K562 (cell line): ENCODE results near the gene CCNL1. TPM values are rescaled to one million over a fixed set of nuclear protein-coding genes. Genes with fewer than 3 reads are reported as not detected.

ENCODE experiments used
- ATAC-seq: fragments of 200-7000 bp; cut with Tn5 transposase; 3 replicates; pipeline ENCODE4 v1.9.1; 2020; ENCODE audit warnings: moderate library complexity
- BruUV-seq: library from RNA; stranded (reverse); fragments of 400-500 nt; replicated peaks from 2 replicates; lab custom pipeline; 2021; lab: Mats Ljungman, UMichigan
- CTCF ChIA-PET: fragments of 300-600 bp; formaldehyde crosslinking; extraction: SDS; loops from one replicate; lab custom pipeline; 2021; ENCODE audit warnings: low intra/inter-chr PET ratio; lab: Yijun Ruan, JAX
- POLR2A ChIA-PET: fragments of 300-600, 350-650 bp; sonication (Branson Sonifier 250); formaldehyde crosslinking; extraction: SDS; loops from one replicate; lab custom pipeline; 2021; ENCODE audit warnings: antibody characterized with exemption, inconsistent platforms; lab: Yijun Ruan, JAX
- DNase-seq, 4 experiments: peaks; one replicate each; pipeline versions ENCODE4 v3.0.0 to v3.0.0-alpha.2; 2011 to 2018; ENCODE audit warnings: low spot score in 3 of 4, mixed read lengths in 3 of 4; ENCODE audit errors: extremely low read depth in 1 of 4
- FAIRE-seq: peaks from 2 replicates; lab custom pipeline; 2011; peaks lifted over from hg19 to GRCh38; lab: Jason Lieb, UNC
- H2AFZ ChIP-seq: 2 replicates; pipeline ENCODE4 v1.6.0; 2011; ENCODE audit warnings: low read depth, low read length, control low read depth, inconsistent platforms
- H3K27ac ChIP-seq: fragments of 200-600 bp; 3 replicates; pipeline ENCODE4 v1.8.0; 2011; ENCODE audit warnings: low read depth, mild to moderate bottlenecking, control low read depth, inconsistent platforms, low read length, moderate library complexity, mixed read lengths; ENCODE audit errors: extremely low read depth
- H3K27me3 ChIP-seq, 2 experiments: fragments of 300-600 bp in 1 of 2; 2 replicates in 1 of 2; 3 replicates in 1 of 2; pipeline versions ENCODE4 v1.6.0 to v1.8.0; 2011; ENCODE audit warnings: inconsistent platforms in 2 of 2, low read length in 2 of 2, mild to moderate bottlenecking in 1 of 2, mixed read lengths in 1 of 2, moderate library complexity in 1 of 2; ENCODE audit not compliant: control insufficient read depth in 2 of 2, insufficient read depth in 2 of 2
- H3K36me3 ChIP-seq: fragments of 300-600 bp; 3 replicates; pipeline ENCODE4 v1.8.0; 2011; ENCODE audit warnings: mild to moderate bottlenecking, low read length, inconsistent platforms; ENCODE audit not compliant: control insufficient read depth, insufficient read depth
- H3K4me1 ChIP-seq, 2 experiments: fragments of 200-600 bp in 1 of 2; replicated peaks in 1 of 2; 2 replicates in 1 of 2; 3 replicates in 1 of 2; pipeline versions ENCODE4 v1.5.1 to v1.8.0; 2011; ENCODE audit warnings: inconsistent platforms in 2 of 2, low read length in 2 of 2, mild to moderate bottlenecking in 1 of 2, mixed read lengths in 1 of 2, moderate library complexity in 1 of 2; ENCODE audit not compliant: control insufficient read depth in 2 of 2, insufficient read depth in 2 of 2
- H3K4me2 ChIP-seq: 2 replicates; pipeline ENCODE4 v1.6.1; 2011; ENCODE audit warnings: low read length, control low read depth, inconsistent platforms, mixed read lengths; ENCODE audit not compliant: insufficient read depth
- H3K4me3 ChIP-seq: fragments of 200-600 bp; sonication (generic), shearing (Covaris generic); 2 replicates; pipeline ENCODE4 v1.5.1; 2016; ENCODE audit warnings: control low read depth, inconsistent platforms
- H3K79me2 ChIP-seq: fragments of 200-600 bp; 3 replicates; pipeline ENCODE4 v1.8.0; 2011; ENCODE audit warnings: low read length, inconsistent platforms; ENCODE audit not compliant: control insufficient read depth, insufficient read depth
- H3K9ac ChIP-seq, 2 experiments: 2 replicates each; pipeline versions ENCODE4 v1.6.0 to v1.6.1; 2011; ENCODE audit warnings: low read depth in 2 of 2, low read length in 2 of 2, control low read depth in 1 of 2, inconsistent platforms in 1 of 2, mild to moderate bottlenecking in 1 of 2, mixed read lengths in 1 of 2; ENCODE audit not compliant: insufficient read depth in 1 of 2
- H3K9me1 ChIP-seq: one replicate; pipeline ENCODE4 v1.6.0; 2011; ENCODE audit warnings: inconsistent platforms, mild to moderate bottlenecking, low read length, moderate library complexity; ENCODE audit not compliant: control insufficient read depth, insufficient read depth
- H3K9me3 ChIP-seq: replicated peaks from 2 replicates; pipeline ENCODE4 v1.5.1; 2011; ENCODE audit warnings: low read depth, low read length, inconsistent platforms; ENCODE audit not compliant: control insufficient read depth, insufficient read depth
- H4K20me1 ChIP-seq: replicated peaks from 2 replicates; pipeline ENCODE4 v1.6.1; 2011; ENCODE audit warnings: low read length, inconsistent platforms, mixed read lengths; ENCODE audit not compliant: control insufficient read depth, insufficient read depth
- CREBBP ChIP-seq: IDR thresholded peaks from one replicate; pipeline ENCODE4 v1.6.1; 2012; ENCODE audit warnings: low read depth, mild to moderate bottlenecking, control low read depth, inconsistent platforms, low read length
- FOXP1 ChIP-seq: sonication (generic); formaldehyde crosslinking; IDR thresholded peaks from 2 replicates; pipeline ENCODE4 v1.8.0; 2022; ENCODE audit warnings: mild to moderate bottlenecking, missing genetic modification reagents
- HLTF ChIP-seq: fragments of 450-650 bp; IDR thresholded peaks from 2 replicates; pipeline ENCODE4 v1.6.1; 2016
- NFE2L1 ChIP-seq: fragments of 450-650 bp; IDR thresholded peaks from 2 replicates; pipeline ENCODE4 v1.6.1; 2016; ENCODE audit warnings: missing genetic modification characterization, low read depth, mild to moderate bottlenecking, missing compliant biosample characterization, moderate library complexity, borderline replicate concordance
- PCBP2 ChIP-seq: fragments of 200-400 bp; formaldehyde crosslinking; IDR thresholded peaks from 2 replicates; pipeline ENCODE4 v1.6.1; 2018; ENCODE audit warnings: low read length, low read depth, mild to moderate bottlenecking, moderate library complexity; ENCODE audit not compliant: poor library complexity, severe bottlenecking
- PRMT5 ChIP-seq: sonication (generic); formaldehyde crosslinking; IDR thresholded peaks from 2 replicates; pipeline ENCODE4 v1.5.0; 2020; ENCODE audit warnings: missing genetic modification reagents
- SMC3 ChIP-seq: conservative IDR thresholded peaks from 2 replicates; pipeline ENCODE4 v1.6.1; 2011; ENCODE audit warnings: low read depth, low read length, improper control_type of control experiment; ENCODE audit not compliant: insufficient read depth
- ZBTB17 ChIP-seq: fragments of 450-650 bp; formaldehyde crosslinking; IDR thresholded peaks from 2 replicates; pipeline ENCODE4 v1.4.0; 2020; ENCODE audit warnings: mild to moderate bottlenecking
- WGBS: fragments of 100-300 bp; shearing (Covaris generic); methylation state at CpG from one replicate; pipeline ENCODE4 v1.1.6; 2016; ENCODE audit warnings: low coverage, mixed read lengths; ENCODE audit not compliant: insufficient coverage; ENCODE audit errors: missing lambda C conversion rate; 5-methylcytosine and 5-hydroxymethylcytosine counted together
- in situ Hi-C: fragments of 300-500 bp; cut with MboI; formaldehyde crosslinking; loops from 4 replicates; pipeline ENCODE4 v1.15.0; 2018; ENCODE audit warnings: inconsistent platforms, mixed read lengths
- intact Hi-C: fragments of 100-400 bp; cut with micrococcal nuclease; formaldehyde crosslinking; loops from 2 replicates; pipeline ENCODE4 v1.14.2; 2022
- polyA plus RNA-seq, 8 experiments: library from polyadenylated mRNA; depleted of rRNA in 4 of 8; stranded (reverse) in 5 of 8; unstranded in 3 of 8; fragments of >200 nt; fragmentation: Nextera tagmentation in 2 of 8; fragmentation: Illumina TruSeq in 1 of 8; extraction: Ambion mirVana in 2 of 8; extraction: Trizol in 1 of 8; gene quantifications; 2 replicates each; pipeline versions ENCODE4 v1.2.1 to v1.2.3, GENCODE V29; 2011 to 2014; ENCODE audit warnings: inconsistent platforms in 1 of 8, missing spikeins in 1 of 8
- total RNA-seq, 7 experiments: library from RNA; depleted of rRNA in 6 of 7; stranded (reverse); fragments of >200 nt in 6 of 7; fragmentation: Illumina TruSeq in 2 of 7; extraction: Trizol in 2 of 7; gene quantifications; 2 replicates each; pipeline versions ENCODE4 v1.2.1 to v1.2.3, GENCODE V29; 2011 to 2021; ENCODE audit warnings: low replicate concordance in 1 of 7
- TF ChIP-seq, protein P1 (sequence below): IDR thresholded peaks from 3 replicates; pipeline ENCODE4 v1.6.1; 2011; ENCODE audit warnings: borderline replicate concordance, mild to moderate bottlenecking; ENCODE audit not compliant: insufficient read length, insufficient read depth
- TF ChIP-seq, protein P2 (sequence below): fragments of 450-650 bp; formaldehyde crosslinking; IDR thresholded peaks from 2 replicates; pipeline ENCODE4 v1.4.0; 2020; ENCODE audit warnings: mild to moderate bottlenecking, moderate library complexity
- TF ChIP-seq, protein P3 (sequence below), 2 experiments: fragments of 450-650 bp in 1 of 2; IDR thresholded peaks; 2 replicates each; pipeline ENCODE4 v1.6.1; 2011 to 2017; ENCODE audit warnings: low read depth in 2 of 2, antibody characterized with exemption in 1 of 2, borderline replicate concordance in 1 of 2, low read length in 1 of 2, mild to moderate bottlenecking in 1 of 2, mixed read lengths in 1 of 2; ENCODE audit not compliant: control insufficient read depth in 1 of 2
- TF ChIP-seq, protein P4 (sequence below), 3 experiments: IDR thresholded peaks in 2 of 3; conservative IDR thresholded peaks in 1 of 3; 2 replicates each; pipeline ENCODE4 v1.5.1; 2011 to 2012; ENCODE audit warnings: low read length in 3 of 3, mild to moderate bottlenecking in 3 of 3, control low read depth in 2 of 3, improper control_type of control experiment in 1 of 3, inconsistent platforms in 1 of 3, low read depth in 1 of 3, mixed read lengths in 1 of 3, moderate library complexity in 1 of 3; ENCODE audit not compliant: insufficient read depth in 2 of 3

CCNL1 gene
- total and polyA plus RNA-seq, 9 of the 15 experiments (the other 6 are each of a cell fraction or from before 2014, with no cell fraction given), result 16.1 to 186 (median 132) TPM

DNA sequence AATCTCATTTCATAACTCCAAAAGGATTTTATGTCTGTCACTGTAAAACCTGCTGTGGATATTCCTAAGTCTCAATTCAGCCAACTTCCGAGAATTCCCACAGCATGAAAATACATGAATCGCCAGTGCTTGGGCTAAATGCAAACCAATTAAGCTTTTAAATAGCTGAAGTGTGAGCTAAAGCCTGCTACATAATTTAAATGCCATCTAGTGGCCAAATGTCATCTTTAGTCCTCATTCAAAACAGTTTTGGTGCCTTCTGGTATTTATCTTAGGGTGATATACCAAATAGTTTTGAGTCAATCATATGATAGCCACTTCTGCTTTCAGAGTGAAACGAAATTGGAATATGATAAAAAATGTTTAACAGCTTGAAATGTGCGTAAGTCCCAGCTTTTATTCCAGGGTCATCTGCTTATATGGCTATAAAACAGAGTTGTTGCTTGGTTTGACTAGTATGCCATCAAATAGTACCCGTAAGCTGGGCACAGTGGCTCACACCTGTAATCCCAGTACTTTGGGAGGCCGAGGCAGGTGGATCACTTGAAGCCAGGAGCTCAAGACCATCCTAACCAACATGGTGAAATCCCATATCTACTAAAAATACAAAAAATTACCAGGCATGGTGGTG is 41.8 kb upstream of the CCNL1 start:
- Histone ChIP-seq H4K20me1 (no peaks in the 10 kb centered on the region), H3K27me3 (peaks cover 0 to 7% of the 10 kb centered on the region in 2 experiments; a peak in 2 of 5 replicates), H3K27ac (no peak overlapping the region), H3K79me2 (no peaks in the 10 kb centered on the region), H3K9me3 (no peaks in the 10 kb centered on the region), H3K9ac (no peak overlapping the region), H3K4me3 (no peak overlapping the region), H3K4me2 (no peak overlapping the region), H3K9me1 (no peaks in the 10 kb centered on the region), H2AFZ (peak overlapping the region; percentile 48), H3K36me3 (no peaks in the 10 kb centered on the region), H3K4me1 (no peaks in the 10 kb centered on the region)
- DNase-seq, result peak; percentile 40 to 55 (median 50)
- peak; percentile 90 for ATAC-seq
- intact Hi-C loops (loop anchor here (1.0 to 10.0 kb wide), 2 partner anchors 41 to 1047 kb away; partner anchors contain the start of gene CCNL1), in situ Hi-C loops (no loop called here)
- CTCF ChIA-PET, result interaction anchor here (1.1 to 1.4 kb wide), 6 partner anchors 38 to 1207 kb away, joined by 3 to 7 read pairs (median 4); no protein-coding TSS in a partner anchor
- peak; percentile 35 for FAIRE-seq
- POLR2A ChIA-PET, result interaction anchor here (0.6 to 3.0 kb wide), 8 partner anchors 10 to 55 kb away, joined by 3 to 17 read pairs (median 4); partner anchors contain the start of gene CCNL1
- WGBS, result 7% methylated on average over 6 of the region's 6 CpGs
- BruUV-seq, result no TSS peak
- TF ChIP-seq HLTF (no peak), ZBTB17 (no peak), FOXP1 (no peak), PCBP2 (no peak), PRMT5 (CRISPR knock-in tag) (no peak), SMC3 (0 out of 2 replicates have a peak, but pooled peaks have one; percentile 33), CREBBP (no peak), NFE2L1 (no peak)
- TF ChIP-seq, protein P1, sequence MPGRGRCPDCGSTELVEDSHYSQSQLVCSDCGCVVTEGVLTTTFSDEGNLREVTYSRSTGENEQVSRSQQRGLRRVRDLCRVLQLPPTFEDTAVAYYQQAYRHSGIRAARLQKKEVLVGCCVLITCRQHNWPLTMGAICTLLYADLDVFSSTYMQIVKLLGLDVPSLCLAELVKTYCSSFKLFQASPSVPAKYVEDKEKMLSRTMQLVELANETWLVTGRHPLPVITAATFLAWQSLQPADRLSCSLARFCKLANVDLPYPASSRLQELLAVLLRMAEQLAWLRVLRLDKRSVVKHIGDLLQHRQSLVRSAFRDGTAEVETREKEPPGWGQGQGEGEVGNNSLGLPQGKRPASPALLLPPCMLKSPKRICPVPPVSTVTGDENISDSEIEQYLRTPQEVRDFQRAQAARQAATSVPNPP, result no peak
- TF ChIP-seq, protein P2, sequence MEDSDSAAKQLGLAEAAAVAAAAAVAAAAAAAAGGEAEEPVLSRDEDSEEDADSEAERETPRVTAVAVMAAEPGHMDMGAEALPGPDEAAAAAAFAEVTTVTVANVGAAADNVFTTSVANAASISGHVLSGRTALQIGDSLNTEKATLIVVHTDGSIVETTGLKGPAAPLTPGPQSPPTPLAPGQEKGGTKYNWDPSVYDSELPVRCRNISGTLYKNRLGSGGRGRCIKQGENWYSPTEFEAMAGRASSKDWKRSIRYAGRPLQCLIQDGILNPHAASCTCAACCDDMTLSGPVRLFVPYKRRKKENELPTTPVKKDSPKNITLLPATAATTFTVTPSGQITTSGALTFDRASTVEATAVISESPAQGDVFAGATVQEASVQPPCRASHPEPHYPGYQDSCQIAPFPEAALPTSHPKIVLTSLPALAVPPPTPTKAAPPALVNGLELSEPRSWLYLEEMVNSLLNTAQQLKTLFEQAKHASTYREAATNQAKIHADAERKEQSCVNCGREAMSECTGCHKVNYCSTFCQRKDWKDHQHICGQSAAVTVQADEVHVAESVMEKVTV (CRISPR knock-in tag), result peak; percentile 58
- TF ChIP-seq, protein P3, sequence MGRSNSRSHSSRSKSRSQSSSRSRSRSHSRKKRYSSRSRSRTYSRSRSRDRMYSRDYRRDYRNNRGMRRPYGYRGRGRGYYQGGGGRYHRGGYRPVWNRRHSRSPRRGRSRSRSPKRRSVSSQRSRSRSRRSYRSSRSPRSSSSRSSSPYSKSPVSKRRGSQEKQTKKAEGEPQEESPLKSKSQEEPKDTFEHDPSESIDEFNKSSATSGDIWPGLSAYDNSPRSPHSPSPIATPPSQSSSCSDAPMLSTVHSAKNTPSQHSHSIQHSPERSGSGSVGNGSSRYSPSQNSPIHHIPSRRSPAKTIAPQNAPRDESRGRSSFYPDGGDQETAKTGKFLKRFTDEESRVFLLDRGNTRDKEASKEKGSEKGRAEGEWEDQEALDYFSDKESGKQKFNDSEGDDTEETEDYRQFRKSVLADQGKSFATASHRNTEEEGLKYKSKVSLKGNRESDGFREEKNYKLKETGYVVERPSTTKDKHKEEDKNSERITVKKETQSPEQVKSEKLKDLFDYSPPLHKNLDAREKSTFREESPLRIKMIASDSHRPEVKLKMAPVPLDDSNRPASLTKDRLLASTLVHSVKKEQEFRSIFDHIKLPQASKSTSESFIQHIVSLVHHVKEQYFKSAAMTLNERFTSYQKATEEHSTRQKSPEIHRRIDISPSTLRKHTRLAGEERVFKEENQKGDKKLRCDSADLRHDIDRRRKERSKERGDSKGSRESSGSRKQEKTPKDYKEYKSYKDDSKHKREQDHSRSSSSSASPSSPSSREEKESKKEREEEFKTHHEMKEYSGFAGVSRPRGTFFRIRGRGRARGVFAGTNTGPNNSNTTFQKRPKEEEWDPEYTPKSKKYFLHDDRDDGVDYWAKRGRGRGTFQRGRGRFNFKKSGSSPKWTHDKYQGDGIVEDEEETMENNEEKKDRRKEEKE (IDR thresholded peaks at IDR 0.05; ENCODE audit: borderline replicate concordance in 1 of 2, control insufficient read depth in 1 of 2, low read depth in 2 of 2, low read length in 1 of 2), result no peak
- TF ChIP-seq, protein P4, sequence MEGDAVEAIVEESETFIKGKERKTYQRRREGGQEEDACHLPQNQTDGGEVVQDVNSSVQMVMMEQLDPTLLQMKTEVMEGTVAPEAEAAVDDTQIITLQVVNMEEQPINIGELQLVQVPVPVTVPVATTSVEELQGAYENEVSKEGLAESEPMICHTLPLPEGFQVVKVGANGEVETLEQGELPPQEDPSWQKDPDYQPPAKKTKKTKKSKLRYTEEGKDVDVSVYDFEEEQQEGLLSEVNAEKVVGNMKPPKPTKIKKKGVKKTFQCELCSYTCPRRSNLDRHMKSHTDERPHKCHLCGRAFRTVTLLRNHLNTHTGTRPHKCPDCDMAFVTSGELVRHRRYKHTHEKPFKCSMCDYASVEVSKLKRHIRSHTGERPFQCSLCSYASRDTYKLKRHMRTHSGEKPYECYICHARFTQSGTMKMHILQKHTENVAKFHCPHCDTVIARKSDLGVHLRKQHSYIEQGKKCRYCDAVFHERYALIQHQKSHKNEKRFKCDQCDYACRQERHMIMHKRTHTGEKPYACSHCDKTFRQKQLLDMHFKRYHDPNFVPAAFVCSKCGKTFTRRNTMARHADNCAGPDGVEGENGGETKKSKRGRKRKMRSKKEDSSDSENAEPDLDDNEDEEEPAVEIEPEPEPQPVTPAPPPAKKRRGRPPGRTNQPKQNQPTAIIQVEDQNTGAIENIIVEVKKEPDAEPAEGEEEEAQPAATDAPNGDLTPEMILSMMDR (IDR thresholded peaks at IDR 0.05 in 2 of 3, conservative IDR thresholded peaks at IDR 0.05 in 1 of 3; ENCODE audit: insufficient read depth in 2 of 3, low read depth in 1 of 3, low read length in 3 of 3), result peak; percentile 40 to 84 (median 50); a peak in 5 of 6 replicates
